GM19239 (cell line): Measurements from ENCODE around the gene RAB6B.

ENCODE experiments used
- DNase-seq: peaks from one replicate; pipeline ENCODE4 v3.0.0; 2011; ENCODE audit warnings: low spot score; ENCODE audit not compliant: insufficient read length
- FAIRE-seq: peaks from 2 replicates; lab custom pipeline; 2011; peaks lifted over from hg19 to GRCh38; lab: Jason Lieb, UNC

Gene RAB6B

DNA sequence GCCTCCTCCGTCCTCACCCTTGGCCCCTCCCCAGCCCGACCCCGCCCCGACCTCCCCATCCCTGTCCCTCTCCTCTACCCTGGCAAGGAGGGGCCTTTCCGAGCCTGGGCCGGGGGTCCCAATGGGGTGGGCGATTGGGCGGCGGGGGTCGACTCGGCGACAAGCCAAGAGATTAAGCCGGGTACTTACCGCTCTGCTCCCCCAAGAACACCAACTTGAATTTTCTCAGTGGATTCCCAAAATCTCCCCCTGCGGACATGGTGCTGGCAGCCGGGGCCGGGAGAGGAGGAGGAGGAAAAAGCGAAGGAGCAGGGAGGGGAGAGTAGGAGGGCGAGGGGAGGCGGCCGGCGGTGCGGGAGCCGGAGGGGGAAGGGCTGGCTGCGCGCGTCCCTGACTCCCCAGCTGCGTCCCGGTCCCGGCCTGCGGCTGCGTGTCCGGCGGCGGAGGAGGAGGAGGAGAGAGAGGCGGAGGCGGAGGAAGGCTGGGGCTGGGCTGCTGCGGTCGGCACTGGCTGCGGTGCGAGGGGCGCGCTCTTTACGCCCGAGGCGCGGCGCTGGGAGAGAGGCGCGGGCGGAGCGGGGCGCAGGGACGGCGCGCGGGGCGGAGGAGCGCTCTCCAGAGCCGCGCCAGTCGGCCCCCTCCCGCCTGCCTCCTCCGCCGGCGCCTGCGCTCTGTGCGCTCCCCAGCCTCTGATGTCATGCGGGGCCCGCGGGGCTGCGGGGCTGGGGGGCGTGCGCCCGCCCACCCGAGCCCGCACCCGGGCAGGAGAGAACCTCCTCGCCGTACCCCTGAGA is at the start of gene RAB6B:
Gene RAB6B, minus strand, starts transcription at position 675 of the 794 bp plus-strand sequence. Its CDS starts 416 bp downstream, at position 259.
- FAIRE-seq (no peak), DNase-seq (no peak)

DNA sequence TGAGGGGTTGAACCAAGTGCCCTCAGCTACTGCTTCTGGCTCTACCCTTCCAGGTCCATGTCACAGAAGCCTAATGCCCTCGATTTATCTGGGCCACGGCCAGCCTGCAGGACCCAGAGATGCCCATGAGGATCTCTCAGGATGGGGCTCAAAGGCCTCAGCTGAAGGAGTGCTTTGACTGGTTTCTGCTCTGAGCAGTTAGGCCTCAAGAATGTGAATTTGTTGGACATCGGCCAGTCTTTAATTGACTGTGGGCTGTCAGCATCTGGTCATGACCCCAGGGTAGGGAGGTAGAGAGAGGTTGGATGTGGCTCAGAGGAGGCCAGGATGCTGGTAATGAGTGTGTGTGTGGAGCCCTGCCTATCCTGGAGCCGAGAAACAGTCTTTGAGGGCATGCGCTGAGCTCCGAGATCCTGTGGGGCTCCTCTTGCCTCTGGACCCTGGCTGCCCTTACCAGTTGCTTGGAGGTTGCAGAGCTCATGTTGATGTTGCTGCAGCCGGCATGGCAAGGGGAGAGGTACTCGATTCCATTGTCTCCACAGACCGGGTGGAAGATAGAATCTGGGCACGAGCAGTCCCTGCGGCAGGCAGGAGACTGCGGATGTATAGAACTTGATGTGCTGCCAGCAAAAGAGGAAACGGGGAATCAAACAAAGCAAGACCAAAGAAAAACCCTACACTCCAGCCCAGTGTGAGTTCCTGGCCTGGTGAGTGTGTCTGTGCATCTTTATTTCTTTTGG is 49.1 kb upstream of the RAB6B start:
- DNase-seq (no peak), FAIRE-seq (no peak)

DNA sequence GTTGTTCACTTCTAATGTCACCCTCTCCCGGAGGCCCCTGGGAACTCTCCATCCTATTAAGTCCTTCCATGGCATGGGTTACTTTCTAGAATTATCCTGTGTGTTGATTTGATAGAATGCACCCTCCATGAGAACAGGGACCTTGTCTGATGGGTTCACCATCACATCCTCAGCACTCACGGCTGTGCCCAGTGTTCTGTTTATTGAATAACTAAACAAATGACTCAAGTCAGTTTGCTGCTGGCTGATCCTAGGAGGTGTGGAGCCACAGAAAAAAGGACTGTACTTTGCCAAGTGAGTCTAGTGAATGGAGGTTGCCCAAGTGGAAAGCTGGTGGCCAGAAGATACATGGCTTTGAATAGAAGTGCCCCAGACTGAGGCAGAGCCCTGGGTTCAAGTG is 48.5 kb upstream of the RAB6B start:
- FAIRE-seq (no peak), DNase-seq (no peak)

DNA sequence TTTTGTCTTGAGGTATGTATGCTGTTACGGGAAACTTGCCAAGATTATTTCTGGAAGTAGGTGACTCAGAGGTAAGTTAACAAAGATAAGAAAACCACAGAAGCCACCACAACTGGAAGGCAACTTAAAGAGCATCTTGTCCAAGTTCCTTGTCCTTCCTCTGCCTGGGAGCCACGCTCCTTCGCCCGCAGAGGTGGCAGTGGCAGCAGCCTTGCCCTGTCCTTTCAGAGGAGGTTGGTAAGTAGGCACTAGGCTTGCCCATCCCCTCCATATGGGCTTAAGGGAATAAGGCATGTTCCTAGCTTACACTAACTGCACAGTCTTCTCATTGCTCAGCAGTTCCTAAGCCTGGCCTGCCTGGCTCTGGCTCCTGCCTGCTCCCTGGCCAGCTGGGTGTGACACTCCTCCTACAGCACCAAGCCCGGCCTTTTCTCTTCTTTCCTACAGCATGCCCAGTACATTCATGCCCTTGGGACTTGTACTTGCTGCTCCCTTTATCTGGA is 48.0 kb upstream of the RAB6B start:
- DNase-seq (no peak), FAIRE-seq (no peak)

DNA sequence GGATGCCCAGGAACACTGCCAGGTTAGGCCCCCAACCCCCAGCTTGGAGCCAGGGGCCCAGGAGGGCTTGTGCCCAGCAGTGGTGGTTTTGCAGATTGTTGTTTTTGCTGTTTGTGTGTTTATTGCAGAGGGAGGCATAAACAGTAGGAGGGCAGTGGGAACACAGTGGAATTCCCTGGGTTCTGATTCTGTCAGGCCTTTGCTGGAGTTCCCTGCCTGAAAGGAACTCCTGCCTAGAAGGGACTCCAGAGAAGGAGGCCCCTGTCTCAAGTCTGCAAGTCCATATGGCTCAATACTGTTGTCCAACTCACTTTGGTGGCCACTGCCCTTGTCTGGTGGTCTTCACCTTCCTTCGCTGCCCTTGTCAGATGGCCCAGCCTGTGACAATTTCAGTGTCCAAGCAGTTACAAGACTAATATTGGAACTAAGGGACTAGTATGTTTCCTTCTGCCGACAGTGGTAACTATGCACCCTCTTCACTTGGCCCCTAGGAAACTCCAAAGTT is 47.4 kb upstream of the RAB6B start:
- no peak for FAIRE-seq

DNA sequence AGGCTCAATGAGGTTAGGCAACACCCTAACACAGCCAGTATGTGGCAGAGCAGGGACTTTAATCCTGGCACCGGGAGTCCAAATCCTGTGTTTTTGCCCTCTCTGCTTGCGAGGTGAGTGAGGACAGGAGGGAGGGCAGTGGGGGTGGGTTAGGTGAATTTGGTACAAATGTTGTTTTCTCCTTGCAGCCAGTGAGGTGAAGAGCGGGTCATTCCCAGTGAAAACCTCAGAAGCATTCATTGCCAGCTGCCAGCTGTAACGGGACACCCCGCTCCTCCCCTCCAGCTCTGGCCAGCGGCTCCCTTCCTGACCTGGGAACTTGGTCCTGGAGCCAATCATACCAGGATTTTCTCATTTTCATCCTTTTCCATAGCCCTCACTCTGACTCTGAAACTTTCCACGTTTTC is 45.7 kb upstream of the RAB6B start:
- no peak for FAIRE-seq
- DNase-seq = no peak

More for the DNA sequence above, 47.4 kb upstream of the RAB6B start:
- DNase-seq = no peak

DNA sequence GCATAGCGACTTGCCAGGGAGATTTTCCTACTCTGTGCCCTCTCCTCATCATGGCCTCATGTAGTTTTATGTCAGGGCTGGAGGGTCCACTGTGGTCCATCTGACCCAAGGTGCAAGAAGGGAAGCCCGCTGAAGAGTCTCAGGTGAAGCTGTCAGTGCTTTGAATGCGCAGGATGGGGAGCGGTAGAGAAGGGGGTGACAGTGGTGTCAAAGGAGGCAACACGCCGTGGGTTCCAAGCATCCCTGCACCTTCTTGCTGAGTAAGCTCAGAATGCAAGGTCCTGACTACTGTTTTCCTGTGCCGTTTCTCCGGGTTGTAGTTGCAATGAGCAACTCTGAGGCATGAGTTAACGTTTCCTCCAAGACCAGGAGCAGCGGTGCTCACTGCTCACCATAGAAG is 44.9 kb upstream of the RAB6B start:
- FAIRE-seq (no peak), DNase-seq (no peak)

DNA sequence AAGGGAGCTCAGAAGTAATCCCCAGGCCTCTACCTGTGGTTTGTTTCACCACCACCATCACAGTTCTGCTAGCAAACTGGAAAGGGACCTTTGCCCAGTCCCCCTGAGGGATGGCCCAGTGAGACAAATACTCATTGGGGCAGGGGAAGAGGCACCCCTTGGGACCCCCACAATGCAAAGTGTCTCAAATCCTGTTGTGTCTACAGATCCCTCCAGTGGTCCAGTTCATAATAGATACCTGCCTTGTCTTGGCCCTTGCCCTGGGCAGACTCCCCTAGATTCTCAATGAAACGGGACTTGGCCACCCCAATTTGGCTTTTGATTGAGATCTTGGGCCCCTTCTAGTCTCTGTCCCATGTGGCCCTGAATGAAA is 43.8 kb upstream of the RAB6B start:
- DNase-seq (no peak), FAIRE-seq (no peak)

DNA sequence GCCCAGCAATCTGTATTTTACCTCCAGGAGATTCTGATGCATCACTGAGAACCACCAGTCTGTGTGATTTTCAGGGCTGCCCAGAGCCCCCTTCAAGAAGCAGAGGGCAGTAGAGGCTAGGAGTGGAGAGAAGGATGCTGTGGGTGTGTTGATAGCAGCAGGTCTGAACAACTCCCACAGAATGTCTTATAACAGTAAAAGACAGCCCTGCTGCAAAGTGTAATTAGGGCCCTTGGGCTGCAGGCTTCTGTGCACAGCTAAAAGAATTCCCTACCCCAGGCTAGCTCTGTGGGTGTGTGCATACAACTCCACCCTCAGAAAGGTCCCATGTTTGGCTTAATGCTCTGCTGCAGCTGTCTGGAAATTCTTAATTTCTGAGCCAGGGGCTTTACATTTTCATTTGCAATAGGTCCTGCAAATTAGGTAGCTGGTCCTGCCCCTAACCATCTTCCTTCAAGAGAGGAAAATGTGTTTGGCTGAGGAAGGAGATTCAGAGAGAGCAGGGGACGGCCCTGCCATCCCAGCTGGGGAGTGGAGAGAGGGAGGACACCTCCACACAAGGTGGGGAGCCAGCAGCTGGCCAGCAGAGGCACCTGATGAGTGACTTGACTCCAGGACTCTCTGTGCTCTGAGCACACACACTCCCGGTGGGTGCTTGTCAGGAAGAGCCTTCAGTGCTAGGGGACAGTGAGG is 43.2 kb upstream of the RAB6B start:
- DNase-seq (no peak), FAIRE-seq (no peak)

DNA sequence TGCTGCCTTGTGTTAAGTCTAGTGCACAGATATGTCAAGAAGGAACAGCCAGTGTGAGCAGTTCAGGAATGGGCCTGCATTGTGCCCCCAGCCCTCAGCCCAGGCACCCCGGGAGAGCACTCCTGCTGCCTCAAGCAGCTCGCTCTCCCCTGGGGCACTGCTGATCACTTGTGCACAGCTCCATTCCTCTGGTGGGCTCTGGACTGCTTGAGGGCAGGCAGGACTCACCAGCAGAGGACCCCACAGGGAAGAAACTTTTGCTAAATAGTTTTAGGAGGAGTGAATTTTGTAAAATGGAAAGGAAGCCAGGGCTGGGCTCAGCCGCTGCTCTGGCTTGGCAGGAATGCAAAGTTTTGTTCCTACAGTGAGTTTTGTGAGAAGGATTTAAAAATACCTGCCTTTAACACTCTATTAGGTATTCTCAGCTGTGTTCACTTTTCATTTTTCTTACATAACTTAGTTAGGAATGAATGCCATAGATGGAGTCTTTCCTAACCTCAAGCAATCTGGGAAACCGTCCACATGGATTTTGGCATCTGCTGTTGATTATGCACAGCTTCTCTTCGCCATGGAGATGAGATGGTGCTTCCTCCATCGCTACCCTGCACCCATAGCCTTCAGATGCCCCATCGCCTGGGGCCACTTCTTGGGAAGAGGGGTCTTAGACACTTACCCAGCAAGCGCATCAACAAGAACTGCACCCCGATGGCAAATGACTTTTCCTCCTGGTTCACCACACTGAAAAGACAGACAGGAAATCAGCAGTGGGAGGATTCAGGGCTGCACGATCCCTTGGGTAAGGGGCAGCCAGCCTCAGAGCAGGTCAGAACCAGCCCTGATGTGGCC is 42.3 kb upstream of the RAB6B start:
- DNase-seq = no peak

DNA sequence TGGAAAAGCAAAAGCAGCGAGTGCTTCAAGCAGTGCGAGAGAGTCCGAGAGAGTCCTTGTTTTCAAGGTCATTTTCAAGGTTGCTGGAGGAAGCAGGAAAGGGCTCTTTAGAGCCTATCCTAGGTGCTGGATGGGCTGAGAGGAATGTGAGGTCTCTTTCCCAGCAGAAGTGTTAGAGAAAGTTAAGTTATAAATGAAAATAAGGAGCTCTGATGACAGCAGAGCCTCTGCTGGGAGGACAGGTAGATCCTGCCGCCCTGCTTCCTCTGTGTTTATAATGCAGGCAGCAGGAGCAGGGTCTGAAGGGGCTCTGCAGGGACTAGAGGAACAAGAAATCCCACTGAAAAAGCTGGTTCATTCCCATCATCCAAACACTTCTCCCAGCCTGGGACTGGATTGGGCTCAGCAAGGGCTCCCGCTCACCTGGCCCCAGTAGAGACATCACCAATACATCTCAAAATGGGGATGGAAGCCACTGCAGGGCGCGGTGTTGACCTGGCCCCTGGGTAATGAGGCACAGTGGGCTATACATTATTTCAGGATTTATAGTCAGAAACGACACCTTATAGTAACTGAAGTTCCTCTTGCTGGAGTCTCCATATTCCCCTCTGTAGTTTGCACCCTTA is 41.5 kb upstream of the RAB6B start:
- FAIRE-seq = no peak
- no peak for DNase-seq

More for the DNA sequence above, 42.3 kb upstream of the RAB6B start:
- FAIRE-seq = no peak

DNA sequence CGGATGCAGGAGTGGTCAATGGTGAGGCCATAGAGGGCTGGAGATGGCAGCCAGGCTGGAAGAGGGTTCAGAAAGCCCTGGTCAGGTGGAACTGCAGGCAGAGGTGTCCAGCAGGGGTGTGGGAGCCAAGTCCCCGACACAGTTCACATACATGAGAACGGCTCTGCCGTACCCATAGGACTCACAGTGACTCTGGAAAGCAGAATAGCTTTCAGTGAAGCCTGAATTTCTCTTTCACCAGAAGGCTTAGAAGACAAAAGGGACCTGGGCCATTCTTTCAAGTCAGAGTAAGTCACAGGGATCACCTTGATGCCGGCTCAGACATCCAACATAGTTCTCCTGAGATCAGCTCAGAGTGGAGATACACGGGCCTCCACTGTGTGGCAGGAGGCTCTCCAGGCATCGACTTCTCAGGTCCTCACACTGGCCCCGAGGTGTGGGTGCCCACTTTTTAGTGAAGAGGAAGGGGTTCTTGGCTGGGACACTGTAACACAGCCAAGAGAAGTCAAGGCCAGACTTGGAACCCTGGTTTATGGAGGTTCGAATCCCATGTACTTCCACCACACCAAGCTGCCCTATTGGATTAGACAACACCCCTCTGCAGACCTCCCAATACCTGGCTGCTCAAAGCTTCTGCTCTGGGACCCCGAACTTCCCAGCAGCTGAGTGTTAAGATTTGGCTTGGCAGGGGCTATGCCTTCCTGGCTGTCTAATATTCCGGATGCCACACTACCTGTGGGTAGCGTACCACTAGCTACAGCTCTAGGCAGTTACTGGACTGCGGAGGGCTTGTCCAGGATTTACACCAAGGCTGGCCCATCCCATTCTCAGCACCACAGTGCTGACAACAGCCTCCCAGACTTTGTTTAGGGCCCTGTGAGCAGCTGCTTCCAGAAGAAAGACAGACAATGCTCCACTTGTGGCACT is 40.4 kb upstream of the RAB6B start:
- FAIRE-seq (no peak), DNase-seq (no peak)

DNA sequence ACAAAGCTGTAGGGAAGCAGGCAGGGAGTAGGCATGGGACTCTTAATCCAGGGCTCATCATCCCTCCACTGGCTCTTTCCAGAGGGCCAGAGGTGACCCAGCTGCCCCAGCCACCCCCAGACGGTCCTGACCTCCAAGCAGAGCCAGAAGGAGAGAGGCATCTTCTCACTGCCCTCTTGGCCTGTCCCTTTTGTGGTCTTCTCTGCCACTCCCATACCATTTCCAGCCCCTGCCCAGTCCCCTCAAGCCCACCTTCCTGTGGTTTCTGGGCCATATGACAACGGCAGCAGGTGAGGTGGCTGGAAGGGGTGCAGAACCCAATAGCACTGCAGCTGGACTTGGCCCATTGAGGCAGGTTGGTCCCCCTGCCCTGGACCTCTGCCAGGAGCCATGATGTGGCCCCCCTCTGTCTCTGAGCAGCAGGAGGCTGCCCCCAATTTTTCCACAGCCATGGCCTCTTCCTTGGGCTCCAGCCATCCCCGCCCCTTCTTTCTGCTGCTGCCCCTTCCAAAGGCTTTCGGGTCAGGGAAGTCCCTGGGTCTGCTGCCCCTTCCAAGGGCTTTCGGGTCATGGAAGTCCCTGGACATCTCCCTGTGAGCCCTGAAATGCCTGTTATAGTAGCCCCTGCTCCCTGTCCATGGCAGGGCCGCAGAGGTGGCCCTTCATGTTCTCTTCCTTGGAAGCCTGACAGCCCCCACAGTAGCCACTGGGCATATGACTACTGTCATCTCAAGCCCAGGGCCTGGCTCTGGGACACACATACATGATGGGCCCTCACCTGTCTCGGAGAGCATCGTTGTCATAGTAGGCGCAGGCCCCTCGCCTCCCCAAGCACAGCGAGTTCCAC is 39.5 kb upstream of the RAB6B start:
- FAIRE-seq (no peak), DNase-seq (no peak)

DNA sequence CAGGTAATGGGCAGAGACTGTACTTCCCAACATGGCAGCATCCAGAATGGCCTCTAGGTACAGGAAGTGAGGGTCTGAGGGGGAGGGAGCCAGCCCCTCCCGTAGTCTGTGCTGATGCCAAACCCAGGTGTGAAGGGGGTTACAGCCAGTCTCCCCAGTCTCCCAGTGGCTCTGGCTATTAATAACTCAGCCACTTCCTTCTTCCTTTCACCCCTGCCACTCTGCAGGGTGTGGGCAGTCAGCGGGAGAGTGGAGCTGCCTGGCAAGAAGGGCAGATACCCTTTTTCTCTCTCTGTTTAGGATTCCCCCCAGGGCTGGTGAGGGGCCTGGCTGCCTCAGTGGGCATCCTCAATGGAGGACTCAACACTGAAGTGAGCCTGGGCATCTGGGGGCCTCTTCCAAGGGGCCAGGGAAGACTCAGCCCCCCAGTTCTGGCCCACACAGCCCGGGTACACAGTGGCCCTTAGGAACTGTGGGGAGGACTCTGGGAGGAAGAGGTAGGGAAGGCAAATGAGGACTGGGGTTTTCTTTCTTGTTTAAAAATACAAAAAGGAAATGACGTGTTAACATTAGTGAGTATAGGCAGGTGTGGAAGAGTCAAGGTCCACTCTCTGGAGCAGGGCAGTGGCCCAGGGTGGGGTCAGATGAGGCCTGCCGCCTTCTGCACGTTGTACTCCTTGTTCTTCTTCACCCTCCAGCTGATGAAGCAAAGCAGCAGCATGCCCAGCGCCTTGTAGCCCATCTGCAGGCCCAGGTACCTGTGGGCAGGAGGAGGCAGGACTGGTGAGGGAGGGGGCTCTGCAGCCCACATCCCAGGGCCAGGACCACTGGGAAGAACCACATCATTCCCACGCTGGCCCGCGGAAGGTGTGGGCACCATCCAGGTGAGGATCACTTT is 38.6 kb upstream of the RAB6B start:
- DNase-seq (no peak), FAIRE-seq (no peak)

DNA sequence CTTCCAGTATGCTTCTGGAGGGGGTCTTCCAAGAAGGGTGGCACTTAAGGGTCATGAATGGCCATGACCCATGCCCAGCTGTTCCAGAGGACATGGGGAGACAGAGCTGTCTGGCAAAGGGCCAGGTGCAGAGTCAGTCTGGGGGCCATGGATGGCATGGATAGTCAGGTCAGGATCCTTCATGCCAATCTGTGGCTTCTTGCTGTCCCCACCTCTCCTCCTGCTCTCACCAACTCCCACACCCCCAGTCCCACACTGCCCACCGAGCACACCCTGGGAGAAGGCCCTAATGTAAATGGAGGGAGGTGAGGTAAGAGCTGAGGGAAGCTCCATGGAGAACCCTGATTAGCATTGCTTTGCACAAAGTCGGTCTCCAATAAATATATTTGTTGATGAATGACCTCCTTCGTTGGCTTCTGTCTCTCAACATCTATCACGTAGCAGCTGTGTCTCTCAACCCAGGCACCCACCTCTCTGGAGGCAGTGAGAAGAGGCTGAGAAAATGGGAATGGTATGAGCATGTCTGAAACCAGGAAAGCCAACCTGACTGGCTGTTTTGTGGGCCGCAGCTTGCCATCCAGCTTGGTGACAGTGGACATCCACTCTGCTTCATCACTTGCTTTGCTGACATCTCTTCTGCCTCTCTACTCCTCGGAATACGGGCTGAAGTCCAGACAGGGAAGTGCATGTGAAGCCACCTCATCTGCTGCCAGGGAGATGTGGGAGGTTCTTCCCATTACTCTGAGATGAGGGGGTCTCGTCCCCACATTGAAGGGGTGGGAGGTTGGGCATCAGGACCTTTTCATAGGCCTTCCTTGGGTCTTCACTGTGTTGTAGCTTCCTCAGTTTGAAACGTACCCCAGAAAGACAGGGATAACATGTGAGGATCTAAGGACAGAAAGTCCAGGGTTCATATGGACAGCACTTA is 37.7 kb upstream of the RAB6B start:
- no peak for DNase-seq
- FAIRE-seq = no peak
